Ishikawa (cell line): ENCODE results near the gene MCM8.

ENCODE experiments used
- CEBPB ChIP-seq: IDR thresholded peaks from 2 replicates; pipeline ENCODE4 v1.6.1; 2012
- CREB1 ChIP-seq: IDR thresholded peaks from 2 replicates; pipeline ENCODE4 v1.6.1; 2012; ENCODE audit warnings: low read depth
- EP300 ChIP-seq: IDR thresholded peaks from 2 replicates; pipeline ENCODE4 v1.6.1; 2012; ENCODE audit warnings: borderline replicate concordance
- FOXM1 ChIP-seq: IDR thresholded peaks from 2 replicates; pipeline ENCODE4 v1.6.1; 2012; ENCODE audit warnings: low read depth, borderline replicate concordance
- MAX ChIP-seq: IDR thresholded peaks from 2 replicates; pipeline ENCODE4 v1.6.1; 2012
- RAD21 ChIP-seq: IDR thresholded peaks from 2 replicates; pipeline ENCODE4 v1.6.1; 2012; ENCODE audit warnings: low read depth
- TAF1 ChIP-seq: IDR thresholded peaks from 2 replicates; pipeline ENCODE4 v1.6.1; 2012; ENCODE audit warnings: low read depth, mild to moderate bottlenecking
- TEAD4 ChIP-seq: IDR thresholded peaks from 2 replicates; pipeline ENCODE4 v1.6.1; 2012
- USF1 ChIP-seq: IDR thresholded peaks from 2 replicates; pipeline ENCODE4 v1.6.1; 2012
- YY1 ChIP-seq: IDR thresholded peaks from 2 replicates; pipeline ENCODE4 v1.6.1; 2012; ENCODE audit warnings: low read depth
- ZBTB7A ChIP-seq: IDR thresholded peaks from 2 replicates; pipeline ENCODE4 v1.6.1; 2012; ENCODE audit warnings: low read depth
- TF ChIP-seq, protein P1 (sequence below): IDR thresholded peaks from 2 replicates; pipeline ENCODE4 v1.6.1; 2012; ENCODE audit warnings: low read depth, mild to moderate bottlenecking

GRCh38 chr20:6034134-6034969 is 83.9 kb downstream of the MCM8 start:
- TF ChIP-seq EP300 (no peak), CREB1 (no peak), TAF1 (no peak), YY1 (no peak), ZBTB7A (no peak), MAX (no peak), RAD21 (no peak), CEBPB (no peak), USF1 (no peak), TEAD4 (no peak), FOXM1 (no peak)
- TF ChIP-seq, protein P1, sequence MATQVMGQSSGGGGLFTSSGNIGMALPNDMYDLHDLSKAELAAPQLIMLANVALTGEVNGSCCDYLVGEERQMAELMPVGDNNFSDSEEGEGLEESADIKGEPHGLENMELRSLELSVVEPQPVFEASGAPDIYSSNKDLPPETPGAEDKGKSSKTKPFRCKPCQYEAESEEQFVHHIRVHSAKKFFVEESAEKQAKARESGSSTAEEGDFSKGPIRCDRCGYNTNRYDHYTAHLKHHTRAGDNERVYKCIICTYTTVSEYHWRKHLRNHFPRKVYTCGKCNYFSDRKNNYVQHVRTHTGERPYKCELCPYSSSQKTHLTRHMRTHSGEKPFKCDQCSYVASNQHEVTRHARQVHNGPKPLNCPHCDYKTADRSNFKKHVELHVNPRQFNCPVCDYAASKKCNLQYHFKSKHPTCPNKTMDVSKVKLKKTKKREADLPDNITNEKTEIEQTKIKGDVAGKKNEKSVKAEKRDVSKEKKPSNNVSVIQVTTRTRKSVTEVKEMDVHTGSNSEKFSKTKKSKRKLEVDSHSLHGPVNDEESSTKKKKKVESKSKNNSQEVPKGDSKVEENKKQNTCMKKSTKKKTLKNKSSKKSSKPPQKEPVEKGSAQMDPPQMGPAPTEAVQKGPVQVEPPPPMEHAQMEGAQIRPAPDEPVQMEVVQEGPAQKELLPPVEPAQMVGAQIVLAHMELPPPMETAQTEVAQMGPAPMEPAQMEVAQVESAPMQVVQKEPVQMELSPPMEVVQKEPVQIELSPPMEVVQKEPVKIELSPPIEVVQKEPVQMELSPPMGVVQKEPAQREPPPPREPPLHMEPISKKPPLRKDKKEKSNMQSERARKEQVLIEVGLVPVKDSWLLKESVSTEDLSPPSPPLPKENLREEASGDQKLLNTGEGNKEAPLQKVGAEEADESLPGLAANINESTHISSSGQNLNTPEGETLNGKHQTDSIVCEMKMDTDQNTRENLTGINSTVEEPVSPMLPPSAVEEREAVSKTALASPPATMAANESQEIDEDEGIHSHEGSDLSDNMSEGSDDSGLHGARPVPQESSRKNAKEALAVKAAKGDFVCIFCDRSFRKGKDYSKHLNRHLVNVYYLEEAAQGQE: no peak
